GM10248 (cell line): ENCODE measurements around the gene RAB26.

Experiments
- CTCF ChIA-PET: fragments of 300-600 bp; sonication (Branson Sonifier 250); formaldehyde crosslinking; extraction: SDS; loops from one replicate; lab custom pipeline; 2021; ENCODE audit warnings: antibody characterized with exemption; lab: Yijun Ruan, JAX
- POLR2A ChIA-PET: fragments of 350-650 bp; sonication (Branson Sonifier 250); formaldehyde crosslinking; extraction: SDS; loops from one replicate; lab custom pipeline; 2020; ENCODE audit warnings: antibody characterized with exemption; lab: Yijun Ruan, JAX
- DNase-seq: peaks from one replicate; pipeline ENCODE4 v3.0.0; 2012; ENCODE audit errors: extremely low spot score
- CTCF ChIP-seq: IDR thresholded peaks from 2 replicates; pipeline ENCODE4 v1.5.1; 2012; ENCODE audit warnings: mild to moderate bottlenecking, low read depth; ENCODE audit errors: extremely low read depth, missing control alignments, control extremely low read depth

Gene RAB26

DNA sequence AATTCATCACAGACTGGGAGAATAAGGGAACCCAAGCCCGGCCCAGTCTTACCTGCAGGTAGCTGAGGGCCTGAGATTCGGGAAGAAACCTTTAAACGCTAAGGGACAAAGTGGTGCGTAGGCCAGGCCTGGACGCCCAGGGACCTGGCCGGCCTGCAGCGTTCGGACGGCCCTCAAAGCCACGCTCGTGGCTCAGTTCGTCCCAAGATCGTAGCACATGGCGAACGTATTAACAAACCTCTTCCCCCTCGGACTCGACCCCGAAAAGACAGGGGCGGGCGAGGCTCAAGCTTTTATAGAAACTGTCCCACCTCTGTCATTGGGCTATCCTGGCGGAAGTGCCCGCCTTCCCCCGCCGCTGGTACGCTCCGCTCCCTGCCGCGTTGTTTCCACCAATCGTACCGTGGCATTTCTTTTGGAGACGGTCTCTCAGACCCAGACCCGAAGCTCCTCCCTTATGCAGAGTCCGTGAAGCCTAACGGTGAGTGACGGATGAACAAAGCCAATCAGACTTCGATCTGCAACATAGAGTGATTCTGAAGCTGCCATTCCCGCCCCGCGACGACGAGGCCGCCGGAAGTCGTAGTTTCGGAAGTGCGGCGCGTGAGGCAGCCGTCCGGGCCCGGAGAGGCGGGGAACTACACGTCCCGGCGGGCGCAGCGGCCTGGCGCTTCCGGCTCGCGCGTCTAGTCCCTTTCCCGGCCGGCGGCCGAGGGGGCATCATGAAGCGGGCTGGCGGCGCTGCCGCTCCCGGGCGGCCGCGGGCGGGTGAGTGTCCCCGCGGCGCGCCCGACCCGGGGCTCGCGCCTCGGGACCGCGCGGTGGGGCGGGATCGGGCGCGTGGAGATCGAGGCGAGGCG is 6.9 kb downstream of the RAB26 start, which contains the start of gene TRAF7:
Gene TRAF7, plus strand, starts transcription at position 692 of the 860 bp plus-strand sequence. CDS start 8,139 bp downstream, outside the sequence.
- no peak for TF ChIP-seq CTCF
- peak; percentile 99 for DNase-seq
- ChIA-PET POLR2A (interaction anchor here (0.5 to 1.8 kb wide), 90 partner anchors 8 to 1846 kb away, joined by 3 to 40 read pairs (median 4); partner anchors contain the start of genes CASKIN1, DNASE1L2, ECI1 and FBXL16), CTCF (interaction anchor here (0.7 to 6.3 kb wide), 9 partner anchors 9 to 151 kb away, joined by 3 to 78 read pairs (median 4); partner anchors contain the start of genes ECI1 and NPW)

DNA sequence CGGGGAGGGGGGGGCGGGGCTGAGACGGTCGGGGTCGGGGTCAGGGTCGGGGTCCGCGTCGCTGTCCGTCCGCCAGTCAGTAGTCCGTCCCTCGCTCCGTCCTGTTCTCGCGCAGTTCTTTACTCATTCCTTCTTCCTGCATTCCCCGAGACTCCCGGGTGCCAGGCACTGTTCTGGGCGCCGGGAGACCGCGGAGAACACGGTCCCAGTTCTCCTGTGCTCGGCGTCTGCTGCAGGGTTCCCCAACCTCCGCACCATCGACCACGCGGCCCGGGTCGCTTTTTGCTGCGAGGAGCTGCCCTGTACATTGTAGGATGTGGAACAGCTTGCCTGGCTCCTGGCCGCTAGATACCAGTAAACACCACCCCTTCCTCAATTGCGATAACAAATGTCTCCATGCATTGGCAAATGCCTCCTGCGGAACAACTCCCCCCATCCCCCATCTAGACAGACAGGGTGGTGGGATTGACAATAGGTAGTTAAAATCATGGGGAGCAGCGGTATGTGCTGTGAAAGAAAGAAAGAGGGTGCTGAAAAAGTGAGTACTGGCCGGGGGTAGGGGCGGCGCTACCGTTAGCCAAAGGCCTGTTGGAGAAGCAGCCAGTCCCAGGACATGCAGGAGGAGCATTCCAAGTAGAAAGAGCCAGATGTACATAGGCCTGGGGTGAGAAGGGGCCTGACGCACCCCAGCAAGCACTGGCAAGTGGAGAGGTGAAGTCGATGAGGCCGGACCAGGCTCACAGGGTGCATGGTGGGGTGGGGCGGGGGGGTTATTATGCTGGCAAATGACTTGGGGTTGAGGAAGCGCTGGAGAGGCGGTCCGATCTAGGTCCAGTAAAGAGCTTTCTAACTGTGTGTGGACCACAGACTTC is 7.8 kb downstream of the RAB26 start:
- DNase-seq: no peak
- no peak for TF ChIP-seq CTCF
- POLR2A ChIA-PET: interaction anchor here (0.5 to 1.8 kb wide), 71 partner anchors 7 to 1847 kb away, joined by 3 to 40 read pairs (median 5); partner anchors contain the start of genes ECI1, GFER, MLST8 and MSRB1
- CTCF ChIA-PET: interaction anchor here (0.8 to 6.3 kb wide), 6 partner anchors 10 to 152 kb away, joined by 3 to 78 read pairs (median 14); partner anchors contain the start of gene NPW

DNA sequence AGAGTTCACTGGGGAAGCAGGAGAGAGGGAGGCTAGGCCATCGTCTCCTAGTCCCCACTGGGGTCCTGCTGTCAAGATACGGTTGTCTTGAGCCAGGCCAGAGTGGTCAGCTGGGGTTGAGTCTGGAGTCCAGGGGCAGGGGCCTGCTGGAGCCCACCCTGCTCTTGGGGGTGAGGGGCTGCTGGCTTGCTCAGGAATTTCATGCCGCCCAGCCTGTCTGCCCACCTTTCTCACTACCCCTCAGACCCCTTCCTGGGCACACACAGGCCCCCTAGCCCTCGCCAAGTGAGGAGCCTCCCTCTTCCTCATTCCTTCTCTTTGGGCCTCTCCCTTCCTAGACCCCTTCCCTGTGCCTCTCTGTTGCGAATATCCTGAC is 8.4 kb downstream of the RAB26 start:
- DNase-seq: no peak
- CTCF ChIA-PET: no interaction called here
- POLR2A ChIA-PET: no interaction called here
- no peak for TF ChIP-seq CTCF

GRCh38 chr16:2157480-2158261 is 9.2 kb downstream of the RAB26 start:
- no peak for DNase-seq
- ChIA-PET CTCF (no interaction called here), POLR2A (interaction anchor here (0.5 to 1.1 kb wide), 2 partner anchors 193 to 307 kb away, joined by 3 to 9 read pairs; partner anchors contain the start of gene RPS2)
- TF ChIP-seq CTCF: no peak

DNA sequence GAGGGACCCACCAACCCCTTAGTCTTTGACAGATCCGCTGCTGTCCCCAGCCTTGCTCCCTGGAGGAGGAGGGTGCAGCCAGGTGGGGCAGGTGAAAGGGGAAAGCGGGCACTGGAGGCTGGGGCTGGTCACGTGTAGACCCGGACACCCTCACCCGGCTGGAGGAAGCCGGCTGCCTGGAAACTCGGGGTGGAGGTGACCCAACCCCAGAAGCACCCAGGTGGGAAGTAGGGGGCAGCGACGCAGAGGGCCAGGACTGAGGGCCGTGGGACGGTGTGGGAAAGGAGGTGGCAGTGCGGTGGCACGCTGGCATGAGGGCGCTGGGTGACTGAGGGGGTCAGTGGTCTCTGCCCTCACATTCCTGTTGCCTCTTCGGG is 9.8 kb downstream of the RAB26 start:
- ChIA-PET CTCF (no interaction called here), POLR2A (interaction anchor here (0.5 to 1.1 kb wide), 2 partner anchors 193 to 306 kb away, joined by 3 to 9 read pairs; partner anchors contain the start of gene RPS2)
- no peak for DNase-seq
- no peak for TF ChIP-seq CTCF
